Endothelial cell (in vitro differentiated cells): ENCODE results near the gene SLFN12L. TPM values are rescaled to one million over a fixed set of nuclear protein-coding genes. Genes with fewer than 3 reads are reported as not detected.
A peak's percentile ranks its signal among the peaks of the same experiment; 100 is the strongest.
"Not testable (repeated sequence)": the region's sequence is repeated elsewhere in the genome, so short reads cannot be mapped to it uniquely, and the experiment has no call there.

Experiments used
- DNase-seq: peaks from one replicate; pipeline ENCODE4 v3.0.0; 2021; ENCODE audit warnings: low spot score
- H3K27ac Mint-ChIP-seq: one replicate; pipeline ENCODE4 v1.8.0; 2021; ENCODE audit warnings: mixed read lengths, inconsistent platforms; ENCODE audit not compliant: unreplicated experiment
- H3K27me3 Mint-ChIP-seq: one replicate; pipeline ENCODE4 v1.8.0; 2021; ENCODE audit warnings: mild to moderate bottlenecking, moderate library complexity, mixed read lengths, inconsistent platforms; ENCODE audit not compliant: unreplicated experiment
- H3K36me3 Mint-ChIP-seq: one replicate; pipeline ENCODE4 v1.8.0; 2021; ENCODE audit warnings: mild to moderate bottlenecking, low read depth, mixed read lengths, inconsistent platforms; ENCODE audit not compliant: unreplicated experiment
- H3K4me1 Mint-ChIP-seq: one replicate; pipeline ENCODE4 v1.8.0; 2021; ENCODE audit warnings: mild to moderate bottlenecking, mixed read lengths, inconsistent platforms; ENCODE audit not compliant: unreplicated experiment
- H3K4me3 Mint-ChIP-seq: one replicate; pipeline ENCODE4 v1.8.0; 2021; ENCODE audit warnings: mild to moderate bottlenecking, mixed read lengths, inconsistent platforms; ENCODE audit not compliant: unreplicated experiment
- H3K9me3 Mint-ChIP-seq: one replicate; pipeline ENCODE4 v1.8.0; 2021; ENCODE audit warnings: mixed read lengths, inconsistent platforms; ENCODE audit not compliant: unreplicated experiment
- total RNA-seq: library from RNA; stranded (reverse); fragmentation: NEBNext Ultra II Directional; extraction: Animal tissue kit (Norgen Biotek cat#: 25700); gene quantifications from one replicate; pipeline ENCODE4 v1.2.1, GENCODE V29; 2021; ENCODE audit not compliant: unreplicated experiment
- TF ChIP-seq, protein P1 (sequence below): fragments of 200-600 bp; sonication (generic); IDR thresholded peaks from one replicate; pipeline ENCODE4 v1.5.0; 2021; ENCODE audit warnings: antibody characterized with exemption; ENCODE audit not compliant: unreplicated experiment

SLFN12L gene
- total RNA-seq, 1 donor from 2014 or later, result not detected

DNA sequence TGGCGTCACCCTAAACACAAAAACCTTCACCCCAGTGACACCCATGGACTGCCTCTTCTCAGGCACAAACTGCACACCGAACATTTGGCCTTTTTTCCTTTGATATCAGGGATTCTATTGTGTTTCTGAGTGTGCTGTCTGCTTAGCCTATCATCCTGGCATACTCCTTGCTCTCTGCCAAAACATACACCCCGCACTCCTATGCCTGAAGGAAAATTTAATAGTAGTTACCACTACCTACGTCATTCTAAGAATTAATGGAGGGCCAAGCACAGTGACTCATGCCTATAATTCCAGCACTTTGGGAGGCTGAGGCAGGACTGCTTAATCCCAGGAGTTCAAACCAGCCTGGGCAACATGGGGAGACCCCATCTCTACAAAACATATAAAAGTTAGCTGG, 69.0 kb downstream of the SLFN12L start:
- no peaks in the 10 kb centered on the region for H3K27me3 Mint-ChIP-seq
- TF ChIP-seq, protein P1, sequence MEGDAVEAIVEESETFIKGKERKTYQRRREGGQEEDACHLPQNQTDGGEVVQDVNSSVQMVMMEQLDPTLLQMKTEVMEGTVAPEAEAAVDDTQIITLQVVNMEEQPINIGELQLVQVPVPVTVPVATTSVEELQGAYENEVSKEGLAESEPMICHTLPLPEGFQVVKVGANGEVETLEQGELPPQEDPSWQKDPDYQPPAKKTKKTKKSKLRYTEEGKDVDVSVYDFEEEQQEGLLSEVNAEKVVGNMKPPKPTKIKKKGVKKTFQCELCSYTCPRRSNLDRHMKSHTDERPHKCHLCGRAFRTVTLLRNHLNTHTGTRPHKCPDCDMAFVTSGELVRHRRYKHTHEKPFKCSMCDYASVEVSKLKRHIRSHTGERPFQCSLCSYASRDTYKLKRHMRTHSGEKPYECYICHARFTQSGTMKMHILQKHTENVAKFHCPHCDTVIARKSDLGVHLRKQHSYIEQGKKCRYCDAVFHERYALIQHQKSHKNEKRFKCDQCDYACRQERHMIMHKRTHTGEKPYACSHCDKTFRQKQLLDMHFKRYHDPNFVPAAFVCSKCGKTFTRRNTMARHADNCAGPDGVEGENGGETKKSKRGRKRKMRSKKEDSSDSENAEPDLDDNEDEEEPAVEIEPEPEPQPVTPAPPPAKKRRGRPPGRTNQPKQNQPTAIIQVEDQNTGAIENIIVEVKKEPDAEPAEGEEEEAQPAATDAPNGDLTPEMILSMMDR, result no peak

DNA sequence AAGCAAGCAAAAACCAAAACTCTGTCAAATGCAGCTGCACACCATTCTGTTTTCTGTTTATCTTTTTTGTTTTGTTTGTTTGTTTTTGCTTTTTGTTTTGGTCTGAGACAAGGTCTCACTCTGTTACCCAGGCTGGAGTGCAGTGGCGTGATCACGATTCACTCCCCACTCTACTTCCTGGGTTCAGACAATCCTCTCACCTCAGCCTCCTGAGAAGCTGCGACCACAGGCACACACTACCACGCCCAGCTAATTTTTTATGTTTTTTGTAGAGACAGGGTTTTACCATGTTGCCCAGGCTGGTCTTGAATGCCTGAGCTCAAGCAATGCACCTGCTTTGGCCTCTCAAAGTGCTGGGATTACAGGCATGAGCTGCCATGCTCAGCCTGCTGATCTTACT, 69.7 kb downstream of the SLFN12L start:
- Mint-ChIP-seq H3K36me3 (no peaks in the 10 kb centered on the region), H3K27ac (no peak overlapping the region), H3K4me3 (no peak overlapping the region), H3K27me3 (no peaks in the 10 kb centered on the region), H3K4me1 (no peaks in the 10 kb centered on the region), H3K9me3 (no peaks in the 10 kb centered on the region)
- DNase-seq, result no peak
- TF ChIP-seq, protein P1, result no peak

More for the DNA sequence above, 69.0 kb downstream of the SLFN12L start:
- H3K36me3 Mint-ChIP-seq, result no peaks in the 10 kb centered on the region
- DNase-seq, result no peak
- H3K27ac Mint-ChIP-seq, result no peak overlapping the region
- no peak overlapping the region for H3K4me3 Mint-ChIP-seq
- H3K9me3 Mint-ChIP-seq, result no peaks in the 10 kb centered on the region
- H3K4me1 Mint-ChIP-seq, result no peaks in the 10 kb centered on the region

DNA sequence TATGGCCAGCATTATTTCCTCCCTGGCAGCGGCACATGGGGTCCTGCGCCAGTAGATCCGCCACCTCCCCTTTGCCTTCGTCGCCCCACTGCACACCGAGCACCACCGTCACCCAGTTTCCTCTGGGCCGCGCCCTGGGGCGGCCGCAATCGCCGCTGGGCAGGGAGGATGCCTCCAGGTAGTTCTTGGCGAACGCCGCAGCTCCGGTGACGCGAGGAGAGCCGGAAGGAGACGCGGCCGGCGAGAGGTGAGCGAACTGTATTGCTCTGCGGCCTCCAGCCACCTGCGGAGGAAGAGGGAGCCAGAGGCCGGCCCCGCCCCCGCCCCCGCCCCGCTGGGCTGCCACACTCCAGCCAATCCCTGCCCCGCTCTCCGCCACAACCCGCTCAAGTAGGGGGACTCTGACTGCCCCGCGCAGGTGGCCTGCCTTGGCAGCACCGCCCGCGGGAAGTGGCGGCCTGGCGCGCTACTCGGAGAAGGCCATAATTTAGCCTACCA, 77.1 kb downstream of the SLFN12L start:
- TF ChIP-seq, protein P1, result no peak
- Mint-ChIP-seq H3K9me3 (no peaks in the 10 kb centered on the region), H3K4me1 (no peaks in the 10 kb centered on the region), H3K27ac (no peak overlapping the region), H3K36me3 (no peaks in the 10 kb centered on the region), H3K27me3 (peaks cover 3% of the 10 kb centered on the region), H3K4me3 (peak overlapping the region; percentile 63)
- DNase-seq, result peak; percentile 19

DNA sequence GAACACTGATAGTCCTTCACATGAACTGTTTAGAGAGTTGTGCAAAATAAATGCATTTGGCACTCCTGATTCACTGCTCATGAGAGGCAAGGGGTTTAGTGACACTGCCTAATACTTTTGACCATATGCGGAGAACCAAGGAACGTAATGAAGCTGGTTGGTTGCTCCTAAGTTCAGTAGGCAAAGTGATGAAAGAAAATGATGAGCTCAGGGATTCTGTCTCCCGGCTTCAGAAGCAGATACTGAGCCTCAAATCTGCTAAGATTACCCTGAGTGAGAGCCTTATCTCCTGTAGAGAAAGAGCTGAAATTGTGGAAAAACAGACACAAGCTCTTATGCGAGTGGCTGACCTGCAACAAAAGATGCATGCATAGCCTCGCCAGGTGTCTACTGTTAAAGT, 83.4 kb downstream of the SLFN12L start:
- not testable (repeated sequence) for H3K27me3 Mint-ChIP-seq, H3K4me1 Mint-ChIP-seq, H3K27ac Mint-ChIP-seq, H3K4me3 Mint-ChIP-seq, H3K9me3 Mint-ChIP-seq, DNase-seq, H3K36me3 Mint-ChIP-seq

DNA sequence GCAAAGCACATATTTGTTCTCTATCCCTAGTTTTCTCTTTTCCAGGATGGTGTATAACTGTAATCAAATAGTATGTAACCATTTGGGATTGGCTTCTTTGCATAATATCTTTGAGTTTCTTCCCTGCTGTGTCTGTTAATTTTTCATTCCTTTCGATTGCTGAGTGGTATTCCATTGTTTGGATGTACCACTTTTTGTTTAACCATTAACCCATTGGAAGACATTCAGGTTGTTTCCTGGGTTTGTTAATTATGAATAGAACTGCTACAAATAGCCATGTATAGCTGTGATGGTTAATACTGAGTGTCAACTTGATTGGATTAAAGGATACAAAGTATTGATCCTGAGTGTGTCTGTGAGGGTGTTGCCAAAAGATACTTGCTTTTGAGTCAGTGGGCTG, 84.3 kb downstream of the SLFN12L start:
- H3K9me3 Mint-ChIP-seq, result no peaks in the 10 kb centered on the region
- peaks cover 5% of the 10 kb centered on the region for H3K4me1 Mint-ChIP-seq
- H3K27me3 Mint-ChIP-seq, result peaks cover 1% of the 10 kb centered on the region
- TF ChIP-seq, protein P1, result no peak
- H3K27ac Mint-ChIP-seq, result no peak overlapping the region
- no peak overlapping the region for H3K4me3 Mint-ChIP-seq
- H3K36me3 Mint-ChIP-seq, result no peaks in the 10 kb centered on the region
- DNase-seq, result no peak
